ENCODE measurements around the gene ITSN1.
A peak's percentile ranks its signal among the peaks of the same experiment; 100 is the strongest.
"Not testable (repeated sequence)": the region's sequence is repeated elsewhere in the genome, so short reads cannot be mapped to it uniquely, and the experiment has no call there.

The ITSN1 gene

GRCh38 chr21:33901412-33902288, 259.3 kb downstream of the ITSN1 start:
- no peak for DNase-seq

- DNase-seq, result no peak
These were observed 260.0 kb downstream of the ITSN1 start for GRCh38 chr21:33902349-33902748.

DNA sequence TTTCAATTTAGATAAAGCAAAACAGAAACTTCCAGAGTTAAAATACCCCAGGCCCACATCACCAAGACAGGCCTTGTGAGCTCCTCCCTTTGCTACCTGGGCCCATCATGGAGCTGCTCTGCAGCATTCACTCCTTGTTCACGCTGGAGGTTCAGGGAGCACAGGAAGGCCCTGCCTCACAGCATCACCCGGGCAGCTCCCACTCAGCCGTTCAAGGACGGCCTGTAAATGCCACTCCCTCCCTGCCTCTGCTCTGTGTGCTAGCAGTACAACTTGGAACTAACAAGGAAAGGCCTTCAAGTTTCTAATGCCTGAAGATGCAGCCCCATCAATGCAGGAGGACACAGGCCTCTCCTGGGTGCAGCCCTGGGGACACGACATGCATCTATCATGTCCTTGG, 261.7 kb downstream of the ITSN1 start:
- DNase-seq, result no peak

DNA sequence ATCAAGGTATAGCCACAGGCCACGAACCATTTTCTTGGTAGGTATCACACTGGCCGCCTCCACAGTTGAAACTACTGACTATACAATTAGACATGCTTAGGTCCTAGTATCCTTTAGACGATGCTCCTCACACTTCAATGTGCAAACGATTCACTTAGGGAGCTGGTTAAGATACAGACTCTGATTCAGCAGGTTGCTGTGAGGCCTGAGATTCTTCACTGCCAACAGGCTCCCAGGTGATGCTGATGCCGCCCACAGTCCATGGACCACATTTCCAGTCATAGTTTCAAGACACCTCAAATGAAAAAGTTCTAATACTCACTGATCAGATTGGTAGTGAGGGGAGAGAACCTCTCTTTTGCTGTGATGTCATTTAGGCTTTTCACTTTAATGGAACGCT, 266.5 kb downstream of the ITSN1 start:
- no peak for DNase-seq

- DNase-seq, result no peak
These were observed 267.5 kb downstream of the ITSN1 start for GRCh38 chr21:33909756-33910155.

DNA sequence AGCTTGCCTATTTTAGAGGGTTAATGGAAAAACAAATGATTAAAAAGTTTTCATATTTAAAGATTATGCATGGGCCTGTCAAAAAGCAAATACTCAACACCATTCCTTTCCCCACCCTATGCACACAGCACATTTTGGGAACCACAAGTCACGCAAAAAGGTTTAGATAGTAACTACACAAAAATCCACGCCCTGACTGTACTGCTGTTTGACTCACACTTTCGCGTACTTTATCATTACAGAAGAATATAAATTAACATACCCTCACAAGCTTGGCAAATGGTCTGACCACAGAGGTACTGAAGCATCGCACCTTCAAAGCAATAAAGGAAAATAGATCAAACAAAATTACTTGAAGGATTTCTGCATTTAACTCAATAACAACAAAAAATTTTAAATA, 271.9 kb downstream of the ITSN1 start:
- DNase-seq, result no peak

- peak; percentile 93 for DNase-seq
These were observed 273.3 kb downstream of the ITSN1 start, which contains the start of gene ATP5PO for GRCh38 chr21:33915368-33916199. TSS of gene ATP5PO (minus strand) at chr21:33915804. CDS start at chr21:33915763, 41 bp downstream.

DNA sequence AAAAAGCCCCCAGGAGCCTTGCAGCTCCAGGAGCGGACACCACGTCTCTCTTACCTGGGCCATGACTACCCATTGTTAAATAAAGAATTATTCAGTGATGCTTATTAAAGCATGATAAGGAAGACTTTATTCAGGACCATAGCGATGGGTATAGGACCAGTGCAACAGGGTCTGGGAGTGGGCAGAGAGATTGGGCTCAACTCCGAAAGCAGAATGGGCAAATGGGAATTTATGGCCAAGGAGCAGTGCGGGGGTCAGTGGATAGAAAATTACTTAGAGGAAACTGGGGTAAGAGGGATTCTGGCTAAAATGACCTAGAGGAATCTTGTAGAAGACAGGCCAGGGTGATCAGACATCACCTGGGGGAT, 273.9 kb downstream of the ITSN1 start:
- DNase-seq, result no peak

- no peak for DNase-seq
These were observed 275.1 kb downstream of the ITSN1 start for GRCh38 chr21:33917421-33917820.

- DNase-seq, result peak; percentile 31
These were observed 281.9 kb downstream of the ITSN1 start for GRCh38 chr21:33924079-33924765.

DNA sequence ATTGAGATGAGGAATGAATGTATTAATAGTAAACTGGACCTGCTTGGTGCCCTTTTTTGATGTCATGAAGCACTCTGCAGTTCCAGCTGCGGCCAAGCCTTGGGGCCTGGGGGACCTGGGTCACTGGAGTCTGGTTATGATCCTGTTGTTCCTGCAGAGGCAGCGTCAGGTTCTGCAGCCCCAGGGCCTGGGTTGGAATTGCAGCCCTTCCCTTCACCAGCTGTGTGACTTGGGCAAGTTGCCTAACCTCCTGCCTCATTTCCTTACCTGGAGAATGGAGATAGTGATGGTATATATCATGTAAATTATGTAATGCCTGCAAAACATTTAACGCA, 282.4 kb downstream of the ITSN1 start:
- DNase-seq, result no peak

GRCh38 chr21:33926248-33926647, 283.9 kb downstream of the ITSN1 start:
- not testable (repeated sequence) for DNase-seq

- not testable (repeated sequence) for DNase-seq
These were observed 288.9 kb downstream of the ITSN1 start for GRCh38 chr21:33931052-33931798.

- no peak for DNase-seq
These were observed 289.6 kb downstream of the ITSN1 start for GRCh38 chr21:33931799-33932390.

DNA sequence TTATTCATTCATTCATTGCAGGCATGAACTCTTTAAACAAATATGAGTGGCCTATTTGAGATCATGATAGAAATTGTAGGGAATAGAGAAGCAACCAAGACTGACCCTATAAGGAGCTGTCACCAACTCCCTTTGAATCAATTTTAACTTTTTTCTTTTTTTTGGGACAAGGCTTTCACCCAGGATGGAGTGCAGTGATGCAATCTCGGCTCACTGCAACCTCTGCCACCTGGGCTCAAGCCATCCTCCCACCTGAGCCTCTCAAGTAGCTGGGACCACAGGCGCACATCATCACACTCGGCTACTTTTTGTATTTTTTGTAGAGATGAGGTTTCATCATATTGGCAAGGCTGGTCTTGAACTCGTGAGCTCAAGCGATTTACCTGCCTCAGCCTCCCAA, 290.4 kb downstream of the ITSN1 start:
- DNase-seq, result no peak

DNA sequence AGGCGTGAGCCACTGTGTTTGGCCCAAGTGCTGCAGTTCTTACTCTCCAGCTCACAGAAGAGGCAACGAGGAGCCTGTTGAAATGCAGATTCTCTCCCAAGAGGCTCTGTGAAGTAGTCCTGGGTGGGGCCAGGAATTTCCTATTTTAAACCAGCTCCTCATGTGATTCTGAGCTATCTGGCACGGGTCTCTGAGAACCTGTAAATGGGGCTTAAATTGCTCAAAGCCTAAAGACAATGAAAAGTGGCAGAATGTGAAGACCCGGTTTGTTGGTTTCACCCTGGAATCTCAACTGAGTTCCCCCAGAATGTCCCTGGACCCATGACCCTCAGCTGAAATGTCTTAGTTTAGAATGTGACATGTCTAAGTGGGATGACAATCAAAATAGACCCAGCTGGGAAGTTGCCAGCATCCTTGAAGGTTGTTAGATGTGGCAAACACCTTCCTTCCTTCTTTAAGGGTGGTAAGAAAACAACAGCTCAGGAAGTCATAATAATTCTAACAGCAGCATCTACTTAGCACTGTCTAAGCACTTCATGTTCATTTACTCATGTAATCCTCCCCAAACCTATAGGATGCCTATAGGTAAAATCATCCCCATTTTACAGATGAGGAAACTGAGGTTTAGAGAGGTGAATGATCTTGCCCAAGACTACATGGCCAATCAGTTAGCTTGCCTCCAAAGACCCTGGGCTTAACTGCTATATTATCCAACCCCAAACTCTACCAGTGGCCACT, 294.2 kb downstream of the ITSN1 start:
- no peak for DNase-seq

- DNase-seq, result no peak
These were observed 294.8 kb downstream of the ITSN1 start for GRCh38 chr21:33937146-33937545.

DNA sequence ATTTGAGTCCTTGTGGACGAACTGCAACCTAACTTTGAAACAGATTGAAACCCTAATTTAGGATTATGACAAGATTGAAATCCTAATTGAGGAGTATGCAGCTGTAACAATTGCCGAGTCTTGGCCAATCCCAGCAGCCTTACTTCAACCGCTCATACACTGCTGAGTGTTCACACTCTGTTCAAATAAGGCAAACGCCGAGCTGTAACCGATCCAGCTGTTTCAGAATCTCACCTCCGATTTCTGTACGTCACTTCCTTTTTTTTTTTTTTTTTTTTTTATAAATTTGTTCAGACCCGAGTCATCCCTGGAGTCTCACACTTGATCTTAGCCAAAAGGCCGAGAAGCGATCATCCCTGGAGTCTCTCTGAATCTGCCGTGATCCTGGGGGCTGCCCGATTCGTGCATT, 295.6 kb downstream of the ITSN1 start:
- DNase-seq, result no peak

DNA sequence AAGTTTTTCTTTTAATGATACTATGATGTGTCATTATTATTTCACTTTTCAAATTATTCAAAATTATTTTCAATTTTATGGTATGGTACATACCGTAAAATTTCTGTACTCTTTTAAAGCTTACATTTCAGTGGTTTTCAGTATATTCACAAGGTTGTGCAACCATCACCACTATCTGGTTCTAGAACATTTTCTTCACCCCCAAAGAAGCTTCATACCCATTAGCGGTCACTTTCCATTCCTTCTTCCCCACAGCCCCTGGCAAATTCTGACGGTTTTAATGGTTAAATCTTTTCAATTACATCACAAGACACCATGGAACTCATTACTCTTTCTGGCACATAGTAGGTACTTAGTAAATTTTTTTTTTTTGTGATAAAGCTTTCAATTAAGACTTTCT, 296.1 kb downstream of the ITSN1 start:
- DNase-seq, result no peak

DNA sequence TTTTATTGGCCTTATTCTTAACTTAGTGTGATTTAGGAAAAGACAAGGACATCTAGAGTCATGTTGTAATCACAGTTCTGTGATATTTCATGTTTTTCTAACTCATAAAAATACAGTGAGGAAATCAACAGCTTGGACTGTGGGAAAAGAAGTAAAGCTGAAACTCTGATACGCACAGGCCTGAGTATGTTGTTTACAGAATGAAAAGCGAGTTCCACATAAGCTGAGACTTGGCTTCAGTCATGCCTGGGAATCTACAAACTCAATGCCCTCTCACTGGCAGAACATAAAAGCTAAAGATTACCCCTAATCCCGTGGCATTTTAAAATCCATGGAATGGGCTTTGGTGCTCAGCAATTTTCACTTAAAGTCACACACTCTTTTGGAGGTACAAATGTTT, 296.9 kb downstream of the ITSN1 start:
- DNase-seq, result no peak

DNA sequence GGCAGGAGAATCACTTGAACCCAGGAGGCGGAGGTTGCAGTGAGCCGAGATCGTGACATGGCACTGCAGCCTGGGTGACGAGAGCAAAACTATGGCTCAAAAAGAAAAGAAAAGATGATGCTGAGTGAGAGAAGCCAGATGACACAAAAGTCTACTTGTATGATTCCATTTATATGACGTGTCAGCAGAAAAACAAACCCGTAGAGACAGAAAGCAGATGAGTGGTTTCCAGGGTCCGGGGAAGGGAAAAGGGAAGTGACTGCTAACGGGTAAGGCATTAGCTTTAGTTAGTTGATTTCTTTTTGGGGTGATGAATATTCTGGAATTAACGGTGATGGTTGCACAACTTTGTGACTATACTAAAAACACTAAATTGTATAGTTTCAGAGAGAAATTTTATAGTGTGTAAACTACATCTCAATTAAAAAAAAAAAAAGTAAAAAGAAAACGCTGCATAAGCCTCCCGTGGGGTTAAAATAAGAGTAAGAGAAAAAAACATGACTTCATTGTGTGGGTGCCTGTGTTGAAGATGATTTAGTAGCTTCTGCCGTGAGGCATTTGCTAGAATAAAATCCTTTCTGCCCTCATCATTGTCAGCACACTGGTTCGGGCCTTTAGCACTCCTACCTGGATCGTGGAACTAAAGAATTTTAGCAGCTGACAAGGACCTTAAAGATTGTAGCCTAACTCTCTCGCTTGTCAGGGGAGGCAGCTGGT, 298.0 kb downstream of the ITSN1 start:
- DNase-seq, result no peak

Data from NCI-H1417 treated with DMSO at 0.1 percent for 48 hours (cell line).